Activated CD4-positive, CD25-positive, alpha-beta regulatory T cell (primary cell): ENCODE results near the gene TCP1.
A peak's percentile ranks its signal among the peaks of the same experiment; 100 is the strongest.
"Not testable (repeated sequence)": the region's sequence is repeated elsewhere in the genome, so short reads cannot be mapped to it uniquely, and the experiment has no call there.

Experiments used
- DNase-seq, 4 experiments: peaks; one replicate each; lab custom pipeline; 2025; lab: John Stamatoyannopoulos, UW

The TCP1 gene

DNA sequence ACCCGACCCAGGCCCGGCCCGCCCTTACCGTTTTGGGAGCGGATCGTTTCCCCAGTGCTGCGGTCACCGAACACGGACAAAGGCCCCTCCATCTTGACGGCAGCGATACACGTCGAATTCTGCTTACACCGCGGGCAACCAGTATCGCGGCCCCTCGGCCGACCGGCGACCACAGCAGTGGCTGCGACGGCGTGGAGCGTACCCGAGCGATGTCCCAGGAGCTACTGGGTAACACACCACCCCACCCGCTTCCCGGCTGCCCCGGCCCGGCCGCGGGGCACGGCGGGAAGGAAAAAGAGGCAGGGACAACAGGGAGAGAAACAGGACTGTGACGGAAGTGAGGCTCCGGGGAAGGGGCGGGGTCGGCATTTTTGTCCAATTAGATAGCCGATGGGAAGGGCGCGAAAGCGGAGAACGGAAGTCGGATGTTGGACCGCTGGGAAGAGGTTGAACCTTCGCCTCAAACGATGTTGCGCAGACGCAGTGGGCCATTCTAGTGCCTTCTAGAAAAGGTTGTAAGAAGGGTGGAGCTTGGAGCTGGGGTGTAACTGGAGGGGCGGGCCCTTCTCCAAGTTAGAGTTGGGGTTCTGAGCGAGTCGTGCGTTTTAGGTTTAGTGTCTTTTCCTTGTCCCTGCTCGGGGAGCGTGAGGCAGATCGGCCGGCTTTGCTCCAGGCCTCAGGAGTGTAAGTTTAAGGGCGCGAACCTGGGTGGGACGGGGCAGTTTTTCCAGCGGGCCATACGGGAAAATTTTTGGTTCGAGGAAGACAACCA lies at the start of gene TCP1:
Gene TCP1, minus strand, starts transcription at position 226 of the 772 bp plus-strand sequence. Its CDS starts 134 bp downstream, at position 92.
- DNase-seq: peak; percentile 93 to 99 (median 96)

DNA sequence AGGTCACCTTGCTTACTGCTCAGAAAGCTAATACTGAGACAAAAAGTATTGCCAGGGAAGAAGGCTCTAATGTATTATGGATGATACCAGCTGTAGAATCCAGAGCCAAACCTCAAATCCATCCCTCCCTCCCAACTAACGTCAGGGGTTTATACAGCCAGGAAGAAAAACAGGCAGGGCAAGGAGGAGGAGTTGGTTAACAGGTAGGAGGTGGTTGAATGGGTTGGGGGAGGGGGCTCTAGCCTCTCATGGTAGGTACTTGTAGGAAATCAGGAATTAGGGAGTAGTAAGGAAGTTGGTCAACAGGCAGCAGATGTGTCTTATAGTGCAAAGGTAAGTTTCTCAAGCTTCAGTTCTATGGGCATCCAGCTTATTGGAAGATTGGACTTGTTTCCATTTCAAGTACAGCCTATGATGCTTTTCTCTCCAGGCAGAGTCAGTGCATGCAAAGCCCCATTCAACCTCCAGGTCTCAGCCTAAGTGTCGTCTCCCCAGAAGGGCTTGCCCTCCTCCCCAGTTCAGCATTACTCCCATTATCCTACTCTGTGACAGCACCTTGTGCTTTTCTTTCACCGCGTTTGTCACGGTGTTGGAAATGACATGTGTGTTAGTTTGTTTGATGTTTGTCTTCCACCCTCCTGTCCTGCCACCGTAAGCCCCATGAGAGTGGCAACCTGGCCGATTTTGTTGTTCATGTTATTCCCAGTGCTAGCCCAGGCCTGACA lies 48.8 kb upstream of the TCP1 start:
- no peak for DNase-seq

- DNase-seq: no peak
Measured at GRCh38 chr6:159837511-159837910, 48.1 kb upstream of the TCP1 start.

- DNase-seq: no peak
Measured at GRCh38 chr6:159836718-159837490, 47.5 kb upstream of the TCP1 start.

- DNase-seq: no peak
Measured at GRCh38 chr6:159833997-159834603, 44.7 kb upstream of the TCP1 start.

GRCh38 chr6:159833556-159833955 lies 44.2 kb upstream of the TCP1 start:
- DNase-seq: no peak

DNA sequence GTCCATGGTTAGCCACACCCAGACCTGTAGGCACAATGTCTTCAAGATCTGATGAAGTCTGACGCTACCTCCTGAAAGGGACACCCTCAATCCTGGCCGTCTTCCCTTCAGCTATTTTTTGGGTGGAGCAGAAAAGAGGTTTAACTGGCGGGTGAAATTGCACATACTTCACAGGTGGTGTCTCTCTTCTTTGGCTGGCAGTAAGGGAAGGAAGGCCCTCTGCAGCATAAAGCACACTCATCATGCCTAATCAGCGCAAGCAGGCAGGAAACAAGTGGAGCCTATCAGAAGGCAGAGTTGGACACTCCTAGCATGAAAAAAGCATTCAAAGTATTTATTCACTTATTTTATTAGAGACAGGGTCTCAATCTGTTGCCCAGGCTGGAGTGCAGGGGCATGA lies 43.5 kb upstream of the TCP1 start:
- DNase-seq: no peak

DNA sequence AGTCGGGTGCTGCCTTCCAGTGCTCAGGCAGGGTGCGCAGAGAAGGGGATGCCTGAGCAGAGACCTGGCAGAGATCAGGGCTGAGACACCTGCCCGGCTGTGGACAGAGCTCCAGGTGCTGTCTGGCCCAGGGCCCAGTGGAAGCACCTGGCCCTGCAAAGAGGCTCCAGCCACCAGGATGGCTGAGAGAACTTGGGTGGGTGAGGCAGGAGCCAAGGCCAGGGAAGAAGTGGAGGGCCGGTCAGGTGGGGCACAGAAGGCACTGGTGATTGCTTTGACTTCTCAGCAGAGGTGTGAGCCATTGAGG lies 41.9 kb upstream of the TCP1 start:
- DNase-seq: no peak

DNA sequence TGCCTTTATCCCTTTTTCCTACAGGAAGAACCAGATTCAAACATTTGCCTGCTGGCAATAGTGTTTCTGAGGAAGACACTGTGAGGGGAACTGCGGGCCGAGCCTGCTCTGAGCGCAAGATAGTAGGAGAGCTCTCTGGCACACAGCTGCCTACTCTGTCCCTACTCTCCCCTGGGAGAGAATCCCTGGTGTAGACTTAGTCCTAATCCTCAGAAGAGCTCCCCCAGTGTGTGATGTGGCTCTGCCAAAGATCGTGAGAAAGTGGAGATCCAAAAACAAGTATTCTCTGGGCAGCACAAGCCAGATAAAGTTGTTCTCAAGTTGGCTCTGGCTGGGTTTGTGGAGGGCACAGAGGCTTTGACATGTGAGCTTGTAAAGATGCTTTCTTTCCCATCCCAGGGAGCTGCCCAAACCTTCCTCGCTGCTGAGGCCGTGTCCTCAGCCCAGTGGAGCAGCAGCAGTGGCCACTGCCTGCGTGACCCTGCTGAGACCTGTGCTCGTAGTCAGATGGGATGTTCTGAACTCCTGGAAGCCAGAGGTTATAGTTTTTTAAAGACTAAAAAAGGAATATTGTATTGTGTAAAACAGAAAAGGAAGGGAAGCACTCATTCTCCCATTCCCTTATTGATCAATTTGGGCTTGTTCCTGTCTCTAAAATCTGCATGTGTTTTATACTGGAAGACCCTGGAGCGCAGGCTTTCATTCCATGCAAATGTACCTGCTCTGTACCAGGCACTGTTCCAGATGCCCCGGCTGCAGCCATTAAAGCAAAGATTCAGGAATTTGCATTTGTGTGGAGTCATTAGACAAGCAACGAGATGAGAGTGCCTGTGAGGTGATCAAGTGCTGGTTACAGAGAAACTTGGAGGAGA lies 41.3 kb upstream of the TCP1 start:
- no peak for DNase-seq

- no peak for DNase-seq
Measured at GRCh38 chr6:159829526-159829925, 40.1 kb upstream of the TCP1 start.

DNA sequence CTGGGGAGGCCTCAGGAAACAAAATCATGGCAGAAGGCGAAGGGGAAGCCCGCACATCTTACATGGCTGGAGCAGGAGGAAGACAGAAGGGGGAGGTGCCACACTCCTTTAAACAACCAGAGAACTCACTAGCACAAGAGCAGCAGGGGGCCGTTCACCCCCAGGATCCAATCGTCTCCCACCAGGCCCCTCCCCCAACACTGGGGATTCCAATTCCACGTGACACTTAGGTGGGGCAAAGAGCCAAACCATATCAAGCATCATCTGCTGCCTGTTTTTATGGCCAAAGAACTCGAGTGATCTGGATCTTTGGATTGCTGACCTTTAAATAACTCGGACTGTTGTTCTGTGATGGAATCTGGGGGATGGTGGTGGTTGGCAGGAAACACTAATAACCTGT lies 38.7 kb upstream of the TCP1 start:
- no peak for DNase-seq

- DNase-seq: no peak
Measured at GRCh38 chr6:159826968-159827647, 37.7 kb upstream of the TCP1 start.

- no peak for DNase-seq
Measured at GRCh38 chr6:159826004-159826403, 36.6 kb upstream of the TCP1 start.

- DNase-seq: not testable (repeated sequence)
Measured at GRCh38 chr6:159824690-159825089, 35.3 kb upstream of the TCP1 start.

- no peak for DNase-seq
Measured at GRCh38 chr6:159823953-159824352, 34.6 kb upstream of the TCP1 start.

DNA sequence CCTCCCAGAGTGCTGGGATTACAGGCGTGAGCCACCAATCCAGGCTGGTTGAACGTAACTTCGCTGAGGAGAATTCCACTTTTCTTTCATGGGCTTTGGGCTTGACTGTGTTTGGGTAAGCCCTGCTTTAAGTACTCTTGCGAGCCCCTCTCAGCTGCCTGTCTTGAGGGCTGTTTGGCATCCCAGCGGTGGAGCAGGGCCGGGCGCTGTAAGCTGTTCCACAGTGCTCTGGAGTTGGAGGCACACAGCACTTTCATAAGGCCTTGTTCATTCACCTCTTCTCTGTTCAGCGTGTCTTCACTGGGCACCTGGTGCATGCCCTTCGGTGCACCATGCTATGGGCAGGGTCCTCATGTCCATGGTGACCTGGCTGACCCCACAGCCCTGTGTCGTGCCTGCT lies 32.3 kb upstream of the TCP1 start:
- no peak for DNase-seq

DNA sequence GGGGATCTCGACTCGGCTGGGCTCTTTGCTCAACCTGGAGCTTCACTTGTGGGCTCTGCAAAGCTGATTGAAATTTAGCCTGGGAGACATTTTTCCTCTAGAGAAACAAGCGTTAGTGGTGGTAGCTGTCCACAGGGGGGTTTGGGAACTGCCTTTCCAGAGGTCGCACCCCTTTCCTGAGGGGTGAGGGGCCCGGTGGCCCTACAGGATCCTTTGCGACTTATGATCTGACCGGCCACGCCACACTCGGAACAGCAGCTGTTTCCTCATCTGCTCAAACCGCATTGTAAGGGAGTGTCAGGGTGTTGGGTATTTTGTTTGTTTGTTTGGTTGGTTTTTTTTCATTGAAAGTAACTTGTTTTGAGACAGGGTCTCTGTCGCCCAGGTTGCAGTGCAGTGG lies 31.7 kb upstream of the TCP1 start:
- no peak for DNase-seq

DNA sequence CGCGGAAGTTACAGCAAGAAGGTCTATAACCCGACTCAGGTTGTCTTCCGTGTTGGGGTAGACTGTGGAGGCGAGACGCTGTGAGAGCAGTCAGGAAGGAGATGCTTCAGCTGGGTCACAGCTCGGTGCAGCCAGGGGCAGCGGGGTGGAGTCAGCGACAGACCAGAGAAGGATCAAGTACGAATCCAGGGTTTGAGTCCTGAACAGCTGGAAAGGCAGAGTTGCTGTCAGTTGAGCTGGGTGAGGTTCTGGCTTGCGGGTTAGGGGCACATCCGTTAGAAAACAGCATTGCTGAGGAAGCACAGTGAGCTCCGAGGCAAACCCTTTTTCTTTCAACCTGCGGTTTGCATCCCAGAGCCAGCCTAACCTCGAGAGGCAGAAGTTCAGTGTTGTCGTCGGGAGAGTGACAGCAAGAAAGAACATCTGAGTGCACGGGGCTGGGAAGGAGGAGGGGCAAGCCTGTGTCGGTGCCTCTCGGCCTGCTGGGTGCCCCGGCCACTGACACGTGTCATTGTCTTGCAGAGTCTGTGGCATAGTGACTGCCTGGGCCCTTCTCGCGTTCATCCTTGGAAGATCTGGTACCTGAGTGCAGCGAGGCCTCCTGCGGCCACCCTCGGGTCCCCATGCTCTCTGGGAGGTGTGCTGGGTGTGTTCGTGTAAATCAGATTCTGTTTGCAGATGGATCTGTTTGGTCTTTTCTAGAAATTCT lies 30.7 kb upstream of the TCP1 start:
- peak in 1 of 4 experiments; percentile 14 for DNase-seq

- no peak for DNase-seq
Measured at GRCh38 chr6:159819098-159819497, 29.7 kb upstream of the TCP1 start.
